Neural cell (in vitro differentiated cells): Measurements from ENCODE around the gene SIL1. TPM values are rescaled to one million over a fixed set of nuclear protein-coding genes. Genes with fewer than 3 reads are reported as not detected.

Experiments used
- H2AFZ ChIP-seq: fragments of 200-600, 300-800 bp; sonication (generic), shearing (Covaris generic); 2 replicates; pipeline ENCODE4 v1.6.0; 2014; ENCODE audit warnings: low read depth, mild to moderate bottlenecking, antibody characterized with exemption, low read length, moderate library complexity
- H3F3A ChIP-seq: fragments of 200-600 bp; shearing (Covaris generic); 2 replicates; pipeline ENCODE4 v1.6.1; 2016; ENCODE audit warnings: mild to moderate bottlenecking, moderate library complexity, mixed read lengths, antibody characterized with exemption, low read length; ENCODE audit not compliant: insufficient read depth, poor library complexity, severe bottlenecking
- H3K27ac ChIP-seq: fragments of 200-600, 300-800 bp; sonication (generic), shearing (Covaris generic); 2 replicates; pipeline ENCODE4 v1.5.1; 2014; ENCODE audit warnings: mild to moderate bottlenecking, low read length, moderate library complexity
- H3K27me3 ChIP-seq: fragments of 300-800, 200-600 bp; sonication (generic), shearing (Covaris generic); 2 replicates; pipeline ENCODE4 v1.6.0; 2014; ENCODE audit warnings: mild to moderate bottlenecking, low read depth, low read length, moderate library complexity; ENCODE audit not compliant: insufficient read depth
- H3K36me3 ChIP-seq: fragments of 300-800, 200-600 bp; sonication (generic), shearing (Covaris generic); 2 replicates; pipeline ENCODE4 v1.5.1; 2014; ENCODE audit warnings: mild to moderate bottlenecking, antibody characterized with exemption, low read length, moderate library complexity; ENCODE audit not compliant: insufficient read depth
- H3K4me2 ChIP-seq: fragments of 300-800, 200-600 bp; sonication (generic), shearing (Covaris generic); 2 replicates; pipeline ENCODE4 v1.6.0; 2014; ENCODE audit warnings: mild to moderate bottlenecking, low read length
- H3K4me3 ChIP-seq: fragments of 300-800, 200-600 bp; sonication (generic), shearing (Covaris generic); 2 replicates; pipeline ENCODE4 v1.5.1; 2014; ENCODE audit warnings: mild to moderate bottlenecking, low read length, moderate library complexity
- H3K79me2 ChIP-seq: fragments of 200-600 bp; shearing (Covaris generic); replicated peaks from 2 replicates; pipeline ENCODE4 v1.6.0; 2014; ENCODE audit warnings: mild to moderate bottlenecking, low read length, moderate library complexity; ENCODE audit not compliant: insufficient read depth
- H3K9ac ChIP-seq: fragments of 300-800, 200-600 bp; sonication (generic), shearing (Covaris generic); 2 replicates; pipeline ENCODE4 v1.6.1; 2016; ENCODE audit warnings: mild to moderate bottlenecking, low read length, mixed read lengths
- H3K9me2 ChIP-seq: fragments of 200-600 bp; shearing (Covaris generic); 2 replicates; pipeline ENCODE4 v1.6.1; 2016; ENCODE audit warnings: mild to moderate bottlenecking, low read length, mixed read lengths; ENCODE audit not compliant: insufficient read depth
- H3K9me3 ChIP-seq: fragments of 200-600, 300-800 bp; sonication (generic), shearing (Covaris generic); 2 replicates; pipeline ENCODE4 v1.6.1; 2016; ENCODE audit warnings: mild to moderate bottlenecking, mixed run types, low read length, moderate library complexity, mixed read lengths
- H4K20me1 ChIP-seq: fragments of 200-600 bp; shearing (Covaris generic); 2 replicates; pipeline ENCODE4 v1.6.1; 2016; ENCODE audit warnings: mild to moderate bottlenecking, mixed run types; ENCODE audit not compliant: insufficient read depth
- EP300 ChIP-seq: fragments of 450-650 bp; conservative IDR thresholded peaks from 2 replicates; pipeline ENCODE4 v1.6.1; 2014; ENCODE audit warnings: antibody characterized with exemption, mild to moderate bottlenecking, moderate library complexity; ENCODE audit not compliant: poor library complexity, severe bottlenecking
- EZH2 ChIP-seq: fragments of 200-600, 300-800 bp; shearing (Covaris generic), sonication (generic); IDR thresholded peaks from 2 replicates; pipeline ENCODE4 v1.6.1; 2014; ENCODE audit warnings: antibody characterized with exemption, low read length, borderline replicate concordance, mild to moderate bottlenecking; ENCODE audit not compliant: insufficient read depth, poor library complexity, severe bottlenecking
- MXI1 ChIP-seq: fragments of 450-650 bp; conservative IDR thresholded peaks from 2 replicates; pipeline ENCODE4 v1.6.1; 2014; ENCODE audit warnings: antibody characterized with exemption, mild to moderate bottlenecking; ENCODE audit not compliant: poor library complexity, severe bottlenecking
- POLR2AphosphoS5 ChIP-seq: IDR thresholded peaks from 2 replicates; pipeline ENCODE4 v1.6.1; 2012
- RAD21 ChIP-seq: fragments of 450-650 bp; conservative IDR thresholded peaks from 2 replicates; pipeline ENCODE4 v1.6.1; 2014; ENCODE audit warnings: antibody characterized with exemption, mild to moderate bottlenecking, moderate library complexity
- SMC3 ChIP-seq: fragments of 450-650 bp; conservative IDR thresholded peaks from 2 replicates; pipeline ENCODE4 v1.6.1; 2014; ENCODE audit warnings: antibody characterized with exemption, mild to moderate bottlenecking, moderate library complexity; ENCODE audit not compliant: poor library complexity
- TAF1 ChIP-seq: IDR thresholded peaks from 2 replicates; pipeline ENCODE4 v1.6.1; 2012; ENCODE audit warnings: low read depth
- polyA plus RNA-seq: library from polyadenylated mRNA; depleted of rRNA; stranded (reverse); fragments of >200 nt; gene quantifications from 2 replicates; pipeline ENCODE4 v1.2.3, GENCODE V29; 2014
- TF ChIP-seq, protein P1 (sequence below): fragments of 450-650 bp; IDR thresholded peaks from 2 replicates; pipeline ENCODE4 v1.5.1; 2014; ENCODE audit warnings: antibody characterized with exemption, mild to moderate bottlenecking, moderate library complexity; ENCODE audit not compliant: poor library complexity, severe bottlenecking
- TF ChIP-seq, protein P2 (sequence below): IDR thresholded peaks from 2 replicates; pipeline ENCODE4 v1.6.1; 2012; ENCODE audit warnings: borderline replicate concordance

Gene SIL1
- polyA plus RNA-seq, 1 donor from 2014 or later, result 4.7 TPM

DNA sequence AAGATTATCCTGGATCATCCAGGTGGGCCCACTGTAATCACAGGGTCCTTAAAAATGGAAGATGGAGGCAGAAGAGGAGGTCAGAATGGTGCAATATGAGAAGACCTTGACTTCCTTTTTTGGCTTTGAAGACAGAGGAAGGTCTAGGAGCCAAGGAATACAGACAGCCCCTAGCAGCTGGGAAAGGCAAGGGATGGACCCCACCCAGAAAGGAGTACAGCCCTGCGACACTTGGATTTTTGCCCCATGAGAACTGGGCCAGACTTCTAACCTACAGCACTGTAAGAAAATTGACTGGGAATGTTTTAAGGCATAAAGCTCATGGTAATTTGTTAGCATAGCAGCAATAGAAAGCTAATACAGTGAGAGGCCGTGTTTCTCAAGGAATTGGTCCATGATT is 256.1 kb downstream of the SIL1 start:
- Histone ChIP-seq H2AFZ (no peak overlapping the region), H3K79me2 (no peaks in the 10 kb centered on the region), H4K20me1 (no peaks in the 10 kb centered on the region), H3K9ac (no peak overlapping the region), H3K27ac (no peak overlapping the region), H3F3A (no peaks in the 10 kb centered on the region), H3K9me2 (no peaks in the 10 kb centered on the region), H3K4me2 (no peak overlapping the region), H3K27me3 (no peaks in the 10 kb centered on the region), H3K36me3 (no peaks in the 10 kb centered on the region), H3K9me3 (no peaks in the 10 kb centered on the region), H3K4me3 (no peak overlapping the region)
- TF ChIP-seq POLR2AphosphoS5 (no peak), MXI1 (no peak), EP300 (no peak), TAF1 (no peak), SMC3 (no peak), RAD21 (no peak), EZH2 (no peak)
- TF ChIP-seq, protein P1, sequence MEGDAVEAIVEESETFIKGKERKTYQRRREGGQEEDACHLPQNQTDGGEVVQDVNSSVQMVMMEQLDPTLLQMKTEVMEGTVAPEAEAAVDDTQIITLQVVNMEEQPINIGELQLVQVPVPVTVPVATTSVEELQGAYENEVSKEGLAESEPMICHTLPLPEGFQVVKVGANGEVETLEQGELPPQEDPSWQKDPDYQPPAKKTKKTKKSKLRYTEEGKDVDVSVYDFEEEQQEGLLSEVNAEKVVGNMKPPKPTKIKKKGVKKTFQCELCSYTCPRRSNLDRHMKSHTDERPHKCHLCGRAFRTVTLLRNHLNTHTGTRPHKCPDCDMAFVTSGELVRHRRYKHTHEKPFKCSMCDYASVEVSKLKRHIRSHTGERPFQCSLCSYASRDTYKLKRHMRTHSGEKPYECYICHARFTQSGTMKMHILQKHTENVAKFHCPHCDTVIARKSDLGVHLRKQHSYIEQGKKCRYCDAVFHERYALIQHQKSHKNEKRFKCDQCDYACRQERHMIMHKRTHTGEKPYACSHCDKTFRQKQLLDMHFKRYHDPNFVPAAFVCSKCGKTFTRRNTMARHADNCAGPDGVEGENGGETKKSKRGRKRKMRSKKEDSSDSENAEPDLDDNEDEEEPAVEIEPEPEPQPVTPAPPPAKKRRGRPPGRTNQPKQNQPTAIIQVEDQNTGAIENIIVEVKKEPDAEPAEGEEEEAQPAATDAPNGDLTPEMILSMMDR, result no peak
- TF ChIP-seq, protein P2, sequence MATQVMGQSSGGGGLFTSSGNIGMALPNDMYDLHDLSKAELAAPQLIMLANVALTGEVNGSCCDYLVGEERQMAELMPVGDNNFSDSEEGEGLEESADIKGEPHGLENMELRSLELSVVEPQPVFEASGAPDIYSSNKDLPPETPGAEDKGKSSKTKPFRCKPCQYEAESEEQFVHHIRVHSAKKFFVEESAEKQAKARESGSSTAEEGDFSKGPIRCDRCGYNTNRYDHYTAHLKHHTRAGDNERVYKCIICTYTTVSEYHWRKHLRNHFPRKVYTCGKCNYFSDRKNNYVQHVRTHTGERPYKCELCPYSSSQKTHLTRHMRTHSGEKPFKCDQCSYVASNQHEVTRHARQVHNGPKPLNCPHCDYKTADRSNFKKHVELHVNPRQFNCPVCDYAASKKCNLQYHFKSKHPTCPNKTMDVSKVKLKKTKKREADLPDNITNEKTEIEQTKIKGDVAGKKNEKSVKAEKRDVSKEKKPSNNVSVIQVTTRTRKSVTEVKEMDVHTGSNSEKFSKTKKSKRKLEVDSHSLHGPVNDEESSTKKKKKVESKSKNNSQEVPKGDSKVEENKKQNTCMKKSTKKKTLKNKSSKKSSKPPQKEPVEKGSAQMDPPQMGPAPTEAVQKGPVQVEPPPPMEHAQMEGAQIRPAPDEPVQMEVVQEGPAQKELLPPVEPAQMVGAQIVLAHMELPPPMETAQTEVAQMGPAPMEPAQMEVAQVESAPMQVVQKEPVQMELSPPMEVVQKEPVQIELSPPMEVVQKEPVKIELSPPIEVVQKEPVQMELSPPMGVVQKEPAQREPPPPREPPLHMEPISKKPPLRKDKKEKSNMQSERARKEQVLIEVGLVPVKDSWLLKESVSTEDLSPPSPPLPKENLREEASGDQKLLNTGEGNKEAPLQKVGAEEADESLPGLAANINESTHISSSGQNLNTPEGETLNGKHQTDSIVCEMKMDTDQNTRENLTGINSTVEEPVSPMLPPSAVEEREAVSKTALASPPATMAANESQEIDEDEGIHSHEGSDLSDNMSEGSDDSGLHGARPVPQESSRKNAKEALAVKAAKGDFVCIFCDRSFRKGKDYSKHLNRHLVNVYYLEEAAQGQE, result no peak

DNA sequence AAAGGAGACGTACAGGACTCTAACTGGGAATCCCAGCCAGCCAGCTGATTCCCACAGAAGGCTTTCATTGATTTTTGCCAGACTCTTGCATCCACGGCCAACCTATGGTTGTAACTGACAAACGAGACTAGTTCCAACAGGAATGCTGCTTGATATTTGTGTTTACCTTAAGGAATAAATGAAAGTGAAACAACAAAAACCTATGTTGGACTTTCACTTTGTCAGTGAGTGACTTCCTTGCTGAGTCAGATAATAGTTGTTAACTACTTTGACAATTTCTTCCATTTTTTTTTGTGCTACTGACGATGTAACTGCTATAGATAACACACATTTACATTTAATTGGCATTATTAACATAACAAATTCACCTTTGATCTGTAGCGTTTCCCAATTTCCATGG is 259.6 kb downstream of the SIL1 start:
- H3K9ac ChIP-seq, result no peak overlapping the region
- no peaks in the 10 kb centered on the region for H4K20me1 ChIP-seq
- H3K9me2 ChIP-seq, result no peaks in the 10 kb centered on the region
- H3K27ac ChIP-seq, result no peak overlapping the region
- TF ChIP-seq MXI1 (no peak), EZH2 (no peak), TAF1 (no peak), POLR2AphosphoS5 (no peak), SMC3 (no peak), RAD21 (no peak), EP300 (no peak)
- TF ChIP-seq, protein P2, result no peak
- TF ChIP-seq, protein P1, result no peak
- no peak overlapping the region for H3K4me2 ChIP-seq
- H3F3A ChIP-seq, result no peaks in the 10 kb centered on the region
- no peaks in the 10 kb centered on the region for H3K27me3 ChIP-seq
- no peak overlapping the region for H3K4me3 ChIP-seq
- no peaks in the 10 kb centered on the region for H3K79me2 ChIP-seq
- no peaks in the 10 kb centered on the region for H3K36me3 ChIP-seq
- H2AFZ ChIP-seq, result no peak overlapping the region
- H3K9me3 ChIP-seq, result no peaks in the 10 kb centered on the region
